CD4-positive, alpha-beta T cell treated with Interleukin-15 for 1 hour (primary cell): ENCODE data around the gene TEX36.
"Not testable (repeated sequence)": the region's sequence is repeated elsewhere in the genome, so short reads cannot be mapped to it uniquely, and the experiment has no call there.

ENCODE experiments used
- DNase-seq: peaks from one replicate; pipeline ENCODE4 v3.0.0-alpha.2; 2020

Gene TEX36

DNA sequence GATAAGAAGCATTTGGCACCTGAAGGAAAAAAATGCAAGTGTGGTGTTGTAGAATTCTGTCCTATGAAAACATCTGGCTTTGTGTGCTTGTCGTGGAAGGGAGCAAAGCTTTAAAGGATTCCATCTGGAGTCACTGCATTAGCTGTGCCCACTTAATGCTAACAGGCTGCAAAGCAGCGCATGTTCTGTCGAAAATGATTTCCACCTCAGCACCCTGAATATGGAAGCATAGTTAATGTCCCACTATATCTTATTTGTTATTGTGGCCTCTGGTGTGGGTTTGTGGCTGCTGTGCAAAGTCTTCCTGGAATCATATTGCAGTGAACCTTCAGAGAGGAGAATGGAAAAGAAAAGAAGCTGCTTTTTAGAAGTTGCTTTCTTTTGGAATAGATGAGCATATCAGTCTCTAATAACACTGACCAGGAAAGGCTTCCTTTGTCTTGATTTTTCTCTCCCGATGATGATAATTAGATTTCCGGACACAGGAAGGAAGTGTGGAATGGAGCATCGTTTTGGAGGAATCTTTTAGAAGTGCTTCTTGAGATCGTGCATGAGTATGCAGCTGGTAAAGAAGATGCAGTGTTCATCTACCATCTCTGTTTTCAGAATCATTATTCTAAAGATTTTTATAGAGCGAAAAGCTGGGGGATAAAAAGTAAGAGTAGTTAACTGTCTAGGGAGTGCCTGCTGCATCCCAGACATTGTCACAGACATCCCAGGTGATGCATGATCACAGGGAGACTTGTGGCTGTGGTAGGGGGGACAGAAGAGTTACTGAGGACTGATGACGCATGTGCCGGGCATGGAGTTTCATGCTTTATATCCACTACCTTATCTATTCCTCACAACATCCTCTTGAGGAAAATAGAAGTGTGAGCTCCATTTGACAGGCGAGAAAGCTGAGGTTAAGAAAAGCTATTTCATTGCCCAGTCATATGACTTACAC lies 54.6 kb downstream of the TEX36 start:
- DNase-seq = no peak

DNA sequence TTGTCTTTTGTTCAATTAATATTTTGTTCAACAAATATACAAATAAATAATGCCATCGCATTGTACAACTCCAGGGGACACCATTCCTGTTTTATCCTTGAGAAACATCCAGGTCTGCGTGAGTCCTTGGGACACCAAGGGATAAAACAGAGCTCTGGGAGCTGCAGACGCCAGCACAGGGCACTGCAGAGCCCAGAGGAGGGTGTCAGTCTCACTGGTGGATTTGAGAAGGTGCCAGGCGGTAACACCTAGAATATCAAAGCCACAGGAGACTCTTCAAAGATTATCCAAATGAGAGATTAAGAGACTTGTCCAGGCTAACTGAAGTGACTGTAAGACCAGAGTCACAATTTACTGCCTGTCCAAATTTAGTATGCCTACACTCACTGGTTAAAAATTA lies 55.3 kb downstream of the TEX36 start:
- no peak for DNase-seq

DNA sequence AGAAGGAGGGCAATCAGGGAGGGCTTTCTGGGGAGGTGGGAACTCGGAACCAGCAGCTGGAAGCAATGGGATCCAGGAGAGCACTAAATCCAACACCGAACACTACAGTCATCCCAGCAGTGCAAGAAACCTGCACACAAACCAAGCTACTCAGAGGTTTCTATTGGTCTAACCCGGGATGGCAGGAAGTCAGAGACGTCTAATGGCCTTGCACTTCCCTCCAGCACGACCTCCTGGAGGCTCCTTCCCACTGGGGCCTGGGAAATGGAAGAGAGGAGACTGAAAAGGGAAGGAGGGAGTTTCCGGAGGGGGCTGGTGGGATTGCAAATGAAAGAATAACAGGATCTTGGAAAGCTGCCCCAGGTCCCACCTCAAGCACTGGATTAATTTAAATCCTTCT lies 56.3 kb downstream of the TEX36 start:
- no peak for DNase-seq

DNA sequence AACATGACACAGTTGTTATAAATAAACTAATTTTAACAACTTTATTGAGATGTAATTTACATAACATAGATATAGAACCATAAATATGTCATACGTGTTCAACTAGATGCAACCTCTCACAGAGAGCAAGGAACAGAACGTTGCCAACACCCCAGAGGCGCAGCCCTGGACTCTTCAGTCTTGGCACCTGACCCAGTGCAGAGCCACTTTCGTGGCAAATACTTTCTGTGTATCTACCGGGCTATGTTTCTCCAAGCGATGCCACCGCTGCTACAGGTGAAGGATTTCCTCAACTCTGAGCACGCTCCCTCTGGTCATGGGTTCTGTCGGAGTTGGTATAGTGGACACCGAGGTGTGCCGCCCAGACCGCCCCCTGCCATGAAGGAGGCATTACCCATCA lies 57.4 kb downstream of the TEX36 start:
- no peak for DNase-seq

GRCh38 chr10:125624800-125625199 lies 58.2 kb downstream of the TEX36 start:
- no peak for DNase-seq

DNA sequence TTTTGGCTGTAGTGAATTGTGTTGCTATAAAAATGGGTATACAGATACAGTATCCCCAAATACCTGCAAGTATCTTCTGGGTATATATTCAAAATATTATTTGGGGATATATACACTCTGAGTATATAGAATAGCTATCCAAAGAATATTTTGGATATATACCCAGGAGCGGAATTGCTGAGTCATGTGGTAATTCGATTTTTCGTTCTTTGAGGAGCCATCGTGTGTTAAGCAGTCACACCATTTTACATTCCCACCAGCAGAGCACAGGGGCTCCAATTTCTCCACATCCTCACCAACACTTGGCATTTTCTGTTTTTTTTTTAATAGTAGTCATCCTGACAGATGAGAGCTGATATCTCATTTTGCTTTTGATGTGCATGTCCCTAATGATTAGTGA lies 61.9 kb downstream of the TEX36 start:
- DNase-seq = no peak

DNA sequence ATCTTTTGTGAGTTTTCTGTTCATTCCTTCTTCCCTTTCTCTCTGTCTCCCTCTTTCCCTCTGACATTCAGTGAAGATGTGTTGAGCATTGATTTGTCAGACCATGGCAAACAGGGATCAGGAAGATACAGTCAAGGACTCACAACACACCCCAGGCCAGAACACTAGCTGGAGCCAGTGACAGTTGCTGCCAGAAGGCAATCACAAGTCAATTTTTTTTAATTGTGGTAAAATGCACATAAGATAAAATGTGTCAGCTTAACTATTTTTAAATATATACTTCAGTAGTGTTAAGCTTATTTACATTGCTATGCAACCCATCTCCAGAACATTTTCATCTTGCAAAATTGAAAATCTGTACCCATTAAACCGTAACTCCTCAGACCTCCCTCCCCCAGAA lies 62.6 kb downstream of the TEX36 start:
- DNase-seq = no peak

- DNase-seq = not testable (repeated sequence)
Observed at GRCh38 chr10:125613062-125613461, 69.9 kb downstream of the TEX36 start.

DNA sequence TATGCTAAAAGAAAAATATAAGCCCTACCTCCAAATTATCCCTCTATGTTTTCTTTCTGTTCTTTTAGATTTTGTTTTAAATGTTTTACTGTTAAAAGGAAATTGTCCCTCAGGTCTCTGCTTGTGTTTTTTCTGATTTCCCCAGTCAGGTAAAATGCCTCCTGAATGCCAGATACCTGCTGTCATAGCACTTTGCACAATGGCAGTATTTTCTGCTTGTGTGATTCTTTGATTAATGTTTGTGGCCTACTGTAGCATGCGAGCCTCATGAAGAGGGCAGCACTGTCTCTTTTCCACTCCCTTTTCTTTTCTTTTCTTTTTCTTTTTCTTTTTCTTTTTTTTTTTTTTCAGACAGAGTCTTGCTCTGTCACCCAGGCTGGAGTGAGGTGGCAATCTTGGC lies 71.2 kb downstream of the TEX36 start:
- no peak for DNase-seq

- no peak for DNase-seq
Observed at GRCh38 chr10:125611216-125611615, 71.7 kb downstream of the TEX36 start.

GRCh38 chr10:125609859-125610258 lies 73.1 kb downstream of the TEX36 start:
- DNase-seq = no peak

- DNase-seq = no peak
Observed at GRCh38 chr10:125608474-125608873, 74.5 kb downstream of the TEX36 start.

GRCh38 chr10:125607689-125608290 lies 75.2 kb downstream of the TEX36 start:
- DNase-seq = no peak

DNA sequence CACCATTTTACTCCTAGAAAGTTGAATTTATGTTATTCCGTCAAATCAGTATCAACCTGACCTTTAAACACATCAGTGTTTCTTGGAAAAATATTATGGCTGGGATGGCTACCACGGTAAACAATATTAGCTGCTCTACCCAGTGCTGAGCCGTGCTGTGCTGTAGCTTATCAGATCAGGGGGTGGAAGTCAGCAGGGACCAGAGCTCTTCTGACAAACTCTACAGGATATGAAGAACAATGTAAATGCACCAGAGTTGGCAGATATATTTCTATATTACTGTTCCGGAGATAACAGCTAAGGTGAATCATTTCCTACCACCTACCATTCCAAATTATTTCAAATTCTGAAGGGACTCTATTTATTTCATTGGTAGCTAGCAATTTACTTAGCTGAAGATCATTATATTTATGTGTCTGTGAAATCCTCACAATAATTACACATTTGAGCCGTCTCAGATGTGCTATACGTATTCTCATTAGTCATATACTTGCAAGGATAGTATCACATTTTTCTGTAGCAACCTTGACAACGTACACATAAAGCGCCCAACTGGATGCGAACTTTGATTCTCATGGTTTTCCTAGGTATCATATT lies 76.5 kb downstream of the TEX36 start:
- no peak for DNase-seq
